ENCODE data around the gene HOXA9.

The HOXA9 gene

GRCh38 chr7:27138472-27138871, 26.9 kb downstream of the HOXA9 start:
- POLR2A ChIA-PET = no interaction called here
- TF ChIP-seq PRDM10 (tag by site-specific recombination; IDR thresholded peaks at IDR 0.05) = peak; percentile 78
- no peak for TF ChIP-seq ZFP41 (tag by site-specific recombination; IDR thresholded peaks at IDR 0.05; ENCODE audit: borderline replicate concordance)
- no peak overlapping the region for H3K4me3 ChIP-seq (ENCODE audit: low read depth, low read length)
- H3K9me3 ChIP-seq (ENCODE audit: control insufficient read depth, insufficient read depth, low read depth, low read length) = no peaks in the 10 kb centered on the region
- peaks cover 42% of the 10 kb centered on the region for H3K4me1 ChIP-seq (ENCODE audit: control insufficient read depth, insufficient read depth, low read length)
- CTCF ChIA-PET = interaction anchor here (0.6 kb wide), 1 partner anchor 10 kb away, joined by 3 read pairs; no protein-coding TSS in a partner anchor
- H3K36me3 ChIP-seq (ENCODE audit: control insufficient read depth in 2 of 2, insufficient read depth in 1 of 2, low read length in 2 of 2) = peaks cover 0 to 34% of the 10 kb centered on the region in 2 experiments; a peak in 1 of 3 replicates
- H3K27ac ChIP-seq (ENCODE audit: extremely low read depth, low read depth, low read length) = peak overlapping the region; percentile 98; the same call in 1 of the 2 replicates

GRCh38 chr7:27137640-27138315, 27.6 kb downstream of the HOXA9 start:
- peaks cover 0 to 27% of the 10 kb centered on the region in 2 experiments; a peak in 1 of 3 replicates for H3K36me3 ChIP-seq (ENCODE audit: control insufficient read depth in 2 of 2, insufficient read depth in 1 of 2, low read length in 2 of 2)
- ChIA-PET POLR2A (no interaction called here), CTCF (interaction anchor here (0.6 to 0.7 kb wide), 3 partner anchors 25 to 1244 kb away, joined by 3 read pairs; no protein-coding TSS in a partner anchor)
- no peaks in the 10 kb centered on the region for H3K9me3 ChIP-seq (ENCODE audit: control insufficient read depth, insufficient read depth, low read depth, low read length)
- peaks cover 47% of the 10 kb centered on the region for H3K4me1 ChIP-seq (ENCODE audit: control insufficient read depth, insufficient read depth, low read length)
- peak overlapping the region; percentile 84; the same call in 1 of the 2 replicates for H3K27ac ChIP-seq (ENCODE audit: extremely low read depth, low read depth, low read length)
- TF ChIP-seq ZNF10 (tag by site-specific recombination; IDR thresholded peaks at IDR 0.05) (peak; percentile 58; the same call in 1 of the 2 replicates), ZBTB20 (tag by site-specific recombination; IDR thresholded peaks at IDR 0.05) (peak; percentile 61), ZNF776 (tag by site-specific recombination; IDR thresholded peaks at IDR 0.05; ENCODE audit: borderline replicate concordance) (no peak), REPIN1 (tag by site-specific recombination; IDR thresholded peaks at IDR 0.05; ENCODE audit: low read depth) (no peak), ZNF555 (tag by site-specific recombination; conservative IDR thresholded peaks at IDR 0.05) (no peak), SCRT2 (tag by site-specific recombination; IDR thresholded peaks at IDR 0.05) (0 out of 2 replicates have a peak, but pooled peaks have one; percentile 35), ZNF48 (tag by site-specific recombination; IDR thresholded peaks at IDR 0.05) (no peak), ZNF600 (tag by site-specific recombination; IDR thresholded peaks at IDR 0.05) (peak; percentile 73; the same call in 1 of the 2 replicates), FEZF1 (tag by site-specific recombination; IDR thresholded peaks at IDR 0.05) (no peak), ZNF157 (tag by site-specific recombination; IDR thresholded peaks at IDR 0.05) (no peak), ZBTB8A (tag by site-specific recombination; IDR thresholded peaks at IDR 0.05) (no peak), ZNF18 (tag by site-specific recombination; IDR thresholded peaks at IDR 0.05) (no peak), PRDM6 (tag by site-specific recombination; IDR thresholded peaks at IDR 0.05) (peak; percentile 91)
- H3K4me3 ChIP-seq (ENCODE audit: low read depth, low read length) = no peak overlapping the region
